ENCODE measurements around the gene ZXDC.

The ZXDC gene

DNA sequence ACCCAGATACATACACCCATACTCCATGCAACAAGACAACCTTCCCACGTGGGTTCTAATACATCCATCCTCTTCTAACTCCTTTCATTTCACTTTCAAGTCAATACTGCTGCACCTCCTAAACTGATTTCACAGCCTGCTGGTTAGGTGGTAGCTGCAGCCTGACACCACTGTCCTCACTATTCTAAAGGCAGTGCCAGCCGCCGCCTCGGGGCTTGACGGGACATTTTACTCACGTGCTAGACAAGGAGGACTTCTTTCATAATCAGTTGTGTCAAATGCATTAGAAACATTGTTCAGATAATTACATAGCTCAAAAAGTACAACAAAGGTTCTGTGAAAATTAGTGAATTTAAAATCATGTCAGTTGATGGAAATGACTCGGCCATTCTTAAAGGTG is 35.6 kb upstream of the ZXDC start:
- no peak for DNase-seq

DNA sequence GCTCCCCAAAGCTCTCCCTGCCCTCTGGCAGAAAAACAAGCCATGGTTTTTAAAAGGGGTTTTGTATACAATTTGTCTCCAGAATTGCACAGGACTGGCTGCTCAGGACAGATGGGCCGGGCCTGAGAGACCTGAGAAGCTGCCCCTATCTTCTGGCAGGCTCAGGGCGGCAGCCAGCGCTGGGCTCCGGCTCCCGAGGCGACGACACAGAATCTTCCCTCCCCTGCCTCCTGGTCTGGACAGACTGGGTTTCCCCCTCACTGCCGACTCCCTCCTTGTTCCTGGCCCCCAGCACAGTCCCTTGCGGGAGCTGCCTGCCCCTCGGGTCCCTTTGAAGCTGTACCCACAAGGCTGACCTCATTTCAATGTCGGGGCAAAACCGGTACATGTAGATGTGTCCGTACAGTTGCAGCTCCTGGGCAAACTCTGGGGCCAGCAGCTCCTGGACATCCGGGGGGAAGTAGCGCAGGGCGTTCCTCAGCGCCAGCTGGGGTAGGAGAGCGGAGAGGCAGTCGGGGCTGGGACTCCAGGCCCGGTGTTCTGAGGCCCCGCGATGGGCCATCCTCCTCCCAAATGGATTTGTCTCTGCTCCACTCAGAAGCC is 34.7 kb upstream of the ZXDC start:
- no peak for DNase-seq

DNA sequence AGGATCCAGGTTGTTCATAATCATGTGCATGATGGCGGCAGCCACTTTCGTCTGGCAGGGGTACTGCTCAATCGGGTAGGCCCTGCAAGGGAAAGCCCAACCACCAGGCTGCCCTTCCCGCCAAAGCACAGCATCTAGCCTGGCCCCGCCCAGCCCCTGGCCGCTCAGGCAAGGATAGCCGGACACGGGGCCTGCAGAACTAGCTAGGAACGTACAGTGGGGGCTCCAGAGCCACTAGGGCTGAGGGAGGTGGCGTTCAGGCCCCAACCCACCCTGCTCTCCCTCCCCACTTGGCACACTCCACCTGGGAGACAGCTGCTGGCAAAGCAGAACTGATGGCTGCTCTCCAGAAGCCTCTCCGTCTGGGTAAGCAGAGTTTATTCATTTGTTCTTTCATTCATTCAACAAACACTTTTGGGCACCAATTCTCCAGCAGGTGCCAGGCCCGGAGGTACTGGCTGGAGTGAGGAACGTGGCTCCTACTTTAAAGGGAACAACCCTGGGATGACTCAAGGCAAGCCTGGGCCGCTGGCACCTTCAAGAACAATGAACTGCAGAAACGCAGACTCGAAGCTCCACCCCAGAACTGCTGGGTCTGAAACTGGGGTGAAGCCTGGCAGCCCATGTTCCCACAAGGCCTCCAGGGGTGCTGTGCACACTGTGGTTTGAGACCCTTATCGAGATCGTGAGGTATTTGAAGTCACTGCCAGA is 34.1 kb upstream of the ZXDC start:
- DNase-seq: no peak

DNA sequence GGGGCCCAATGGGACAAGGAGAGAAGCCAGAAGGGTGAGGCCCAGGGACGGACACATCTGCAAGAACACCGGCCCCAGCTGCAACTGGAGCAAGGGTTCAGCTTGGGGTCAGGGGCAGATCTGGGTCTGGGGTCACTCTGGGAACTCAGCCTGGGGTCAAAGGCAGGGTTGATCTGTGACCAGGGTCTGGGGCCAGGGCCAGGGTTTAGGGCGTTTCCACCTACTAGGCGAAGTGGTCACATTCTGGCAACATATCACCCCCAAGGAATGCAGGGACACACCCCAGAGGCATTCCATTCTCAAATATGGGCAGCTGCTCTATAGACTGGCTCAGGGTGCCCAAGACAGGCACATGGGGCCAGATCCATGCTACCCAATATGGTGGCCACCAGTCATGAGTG is 32.9 kb upstream of the ZXDC start:
- no peak for DNase-seq

DNA sequence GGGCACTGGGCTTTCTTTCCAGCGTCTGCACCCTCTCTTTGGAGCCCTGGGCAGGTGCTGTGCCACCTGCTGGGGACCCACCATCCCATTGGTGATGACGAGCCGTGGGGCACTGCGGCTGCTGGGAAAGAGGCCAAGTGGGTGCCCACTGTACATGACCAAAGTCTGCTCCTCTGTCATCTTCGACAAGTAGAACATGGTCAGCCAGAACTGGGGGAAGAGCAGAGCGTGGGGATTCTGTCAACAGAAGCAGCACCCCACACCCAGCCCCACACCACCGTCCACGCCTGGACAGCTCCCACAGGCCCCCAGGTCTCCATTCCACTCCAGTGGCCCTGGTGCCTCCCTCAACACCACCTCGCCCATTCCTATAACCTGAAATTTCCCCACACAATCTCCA is 32.2 kb upstream of the ZXDC start:
- no peak for DNase-seq

DNA sequence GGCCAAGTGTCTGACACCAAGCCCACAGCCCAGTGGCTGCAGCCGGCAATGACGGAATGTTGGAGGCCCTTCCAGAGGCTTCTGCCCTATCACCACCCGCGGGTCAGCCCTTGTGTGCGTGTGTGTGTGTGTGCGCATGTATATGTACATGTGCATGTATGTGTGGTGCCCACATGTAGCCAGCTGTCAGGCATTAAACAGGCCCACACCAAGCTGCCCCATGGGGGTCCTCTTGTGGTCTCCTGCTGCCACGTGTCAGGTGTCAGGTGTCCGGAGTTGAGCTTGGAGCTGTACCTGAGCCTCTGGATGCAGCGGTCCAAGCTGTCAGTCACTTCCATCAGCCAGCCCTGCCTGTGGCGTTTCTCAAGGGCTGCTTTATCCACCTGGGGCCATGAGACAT is 28.0 kb upstream of the ZXDC start:
- no peak for DNase-seq

DNA sequence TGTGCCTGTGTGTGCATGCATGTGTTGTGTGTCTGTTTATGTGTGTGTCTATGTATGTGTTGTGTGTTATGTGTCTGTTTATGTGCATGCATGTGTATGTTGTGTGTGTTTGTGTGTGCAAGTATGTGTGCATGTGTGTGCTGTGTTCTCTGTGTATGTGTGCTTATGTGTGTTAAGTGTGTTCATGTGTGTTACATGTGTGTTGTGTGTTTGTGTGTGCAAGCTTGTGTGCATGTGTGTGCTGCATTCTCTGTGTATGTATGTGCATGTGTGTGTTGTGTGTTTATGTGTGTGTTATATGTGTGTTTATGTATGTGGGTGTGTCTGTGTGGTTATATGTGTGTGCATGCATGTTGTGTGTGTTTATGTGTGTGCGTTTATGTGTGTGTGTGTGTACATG is 27.0 kb upstream of the ZXDC start:
- no peak for DNase-seq

DNA sequence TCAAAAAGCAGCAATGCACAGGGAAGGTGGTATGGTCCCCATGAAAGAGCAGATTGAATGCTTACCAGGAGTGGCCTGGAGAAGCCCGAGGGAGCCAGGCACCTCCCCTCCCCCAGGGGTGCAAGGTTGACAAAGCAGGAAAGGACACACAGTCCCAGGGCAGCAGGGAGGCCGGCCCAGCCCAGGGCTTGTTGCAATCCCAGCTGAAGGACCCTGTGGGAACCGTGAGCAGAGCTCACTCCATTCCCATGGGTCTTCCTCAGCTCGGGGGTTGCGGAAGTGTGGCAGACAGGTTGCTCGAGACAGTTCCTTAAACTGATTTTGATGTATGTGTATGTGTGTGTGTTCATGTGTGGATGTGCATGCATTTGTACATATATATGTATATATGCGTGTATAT is 26.0 kb upstream of the ZXDC start:
- no peak for DNase-seq

DNA sequence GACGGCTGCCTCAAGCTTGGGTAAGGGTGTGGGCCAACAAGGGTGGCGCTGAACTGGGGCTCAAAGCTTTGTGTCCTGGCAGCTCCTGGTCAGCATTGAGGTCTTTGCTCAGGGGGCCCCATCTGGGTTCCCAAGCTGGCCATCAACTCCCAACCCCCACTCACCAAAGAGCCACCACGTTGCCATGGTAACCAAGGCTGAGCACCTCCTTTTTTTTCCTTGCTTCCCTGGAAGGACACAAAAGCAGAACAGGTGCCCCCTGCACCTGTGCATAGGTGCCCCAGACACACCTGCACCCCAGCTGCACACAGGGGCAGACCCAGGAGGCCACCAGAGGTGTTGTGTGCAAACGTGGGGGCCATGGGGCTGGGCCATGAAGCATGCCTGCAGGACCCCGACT is 25.4 kb upstream of the ZXDC start:
- no peak for DNase-seq

DNA sequence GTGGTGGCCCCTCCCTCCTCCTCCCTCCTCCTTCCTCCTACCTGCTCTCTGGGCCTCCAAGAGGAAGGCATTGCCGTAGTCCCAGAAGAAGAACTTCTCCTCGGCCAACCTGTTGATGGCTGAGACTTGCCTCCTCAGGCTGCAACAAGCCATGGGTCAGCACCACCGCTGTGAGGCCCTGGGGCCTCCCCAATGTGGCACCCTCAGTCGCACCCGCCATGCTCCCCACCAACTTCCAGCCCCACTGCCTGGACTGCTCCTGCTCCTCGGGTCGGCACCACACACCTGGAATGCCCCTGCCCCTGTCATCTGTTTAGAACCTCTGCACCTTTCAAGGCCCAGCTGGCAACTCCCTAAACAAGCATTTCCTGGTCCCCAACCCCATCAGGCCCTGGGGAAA is 24.3 kb upstream of the ZXDC start:
- no peak for DNase-seq

DNA sequence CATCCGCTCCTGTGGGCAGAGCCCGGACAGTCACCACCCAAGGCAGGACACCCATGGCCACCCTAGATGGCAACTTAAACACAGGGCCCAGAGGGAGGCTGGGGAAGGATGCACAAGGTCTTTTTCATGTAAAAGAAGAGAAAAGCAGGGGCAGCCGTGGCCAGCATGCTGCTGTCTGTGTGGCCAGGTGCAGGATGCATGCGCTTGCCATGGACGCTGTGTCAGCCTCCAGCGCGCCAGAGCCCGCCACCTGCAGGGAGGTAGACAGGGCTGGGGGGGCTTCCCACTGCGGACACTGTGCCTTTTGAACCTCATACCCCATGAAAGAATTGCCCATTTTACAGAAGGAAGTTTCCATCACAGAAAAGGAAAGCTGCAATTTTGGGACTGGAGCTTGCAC is 23.7 kb upstream of the ZXDC start:
- DNase-seq: no peak

DNA sequence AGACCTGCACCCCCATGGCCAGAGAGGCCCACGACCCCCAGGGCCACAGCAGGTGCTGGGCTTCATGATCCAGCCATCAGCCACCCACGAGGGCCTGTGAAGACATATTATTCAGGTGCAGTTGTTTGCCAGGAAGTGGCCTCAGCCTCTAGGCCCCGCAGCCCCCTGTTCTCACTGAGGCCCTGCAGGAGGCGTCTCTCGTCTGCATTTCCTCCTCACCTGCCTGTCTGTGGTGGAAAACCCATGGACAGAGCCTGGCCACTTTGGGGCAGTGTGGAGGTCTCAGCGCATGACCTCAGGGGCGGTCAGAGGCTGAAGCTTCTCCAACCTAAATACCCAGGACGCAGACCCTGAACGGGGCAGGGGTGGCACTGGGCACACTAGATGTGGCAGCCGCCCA is 23.2 kb upstream of the ZXDC start:
- no peak for DNase-seq

DNA sequence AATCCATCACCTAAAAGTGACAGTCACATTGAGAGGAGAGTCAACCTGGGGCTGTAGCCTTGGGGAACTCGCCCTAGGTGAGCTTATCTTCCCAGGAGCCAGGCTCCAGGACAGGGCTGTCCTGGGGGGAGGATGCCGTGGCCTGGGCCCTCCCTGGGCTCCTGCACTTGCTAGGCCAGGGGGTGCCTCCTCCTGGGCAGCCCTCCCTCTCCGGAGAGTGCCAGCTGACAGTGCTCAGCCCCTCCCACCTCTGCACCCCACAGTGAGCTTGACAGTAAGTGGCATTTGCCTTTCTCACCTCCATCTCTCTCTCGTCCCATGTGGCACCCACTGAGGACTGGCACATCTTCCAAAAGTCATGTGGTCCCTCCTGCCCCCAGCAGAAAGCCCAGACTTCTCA is 22.8 kb upstream of the ZXDC start:
- no peak for DNase-seq

DNA sequence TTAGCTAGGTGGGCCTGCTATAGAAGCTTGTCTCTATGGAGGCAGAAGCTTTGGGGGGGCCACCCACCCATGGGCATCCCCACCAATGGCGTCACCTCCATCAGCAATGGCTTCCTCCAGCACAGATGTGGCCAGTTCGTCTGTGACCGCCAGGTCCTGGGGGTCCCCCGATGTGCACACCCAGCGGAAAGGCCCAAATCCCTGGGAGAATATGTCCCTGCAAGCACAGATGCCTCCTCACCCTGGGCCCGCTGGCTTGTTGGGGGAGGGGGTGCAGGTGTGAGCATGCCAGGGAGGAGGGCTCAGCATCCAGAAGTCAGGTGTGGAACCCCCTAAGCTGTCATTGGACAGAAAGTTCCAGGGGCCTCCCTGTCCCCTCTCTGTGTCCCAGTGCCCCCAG is 22.3 kb upstream of the ZXDC start:
- DNase-seq: no peak

DNA sequence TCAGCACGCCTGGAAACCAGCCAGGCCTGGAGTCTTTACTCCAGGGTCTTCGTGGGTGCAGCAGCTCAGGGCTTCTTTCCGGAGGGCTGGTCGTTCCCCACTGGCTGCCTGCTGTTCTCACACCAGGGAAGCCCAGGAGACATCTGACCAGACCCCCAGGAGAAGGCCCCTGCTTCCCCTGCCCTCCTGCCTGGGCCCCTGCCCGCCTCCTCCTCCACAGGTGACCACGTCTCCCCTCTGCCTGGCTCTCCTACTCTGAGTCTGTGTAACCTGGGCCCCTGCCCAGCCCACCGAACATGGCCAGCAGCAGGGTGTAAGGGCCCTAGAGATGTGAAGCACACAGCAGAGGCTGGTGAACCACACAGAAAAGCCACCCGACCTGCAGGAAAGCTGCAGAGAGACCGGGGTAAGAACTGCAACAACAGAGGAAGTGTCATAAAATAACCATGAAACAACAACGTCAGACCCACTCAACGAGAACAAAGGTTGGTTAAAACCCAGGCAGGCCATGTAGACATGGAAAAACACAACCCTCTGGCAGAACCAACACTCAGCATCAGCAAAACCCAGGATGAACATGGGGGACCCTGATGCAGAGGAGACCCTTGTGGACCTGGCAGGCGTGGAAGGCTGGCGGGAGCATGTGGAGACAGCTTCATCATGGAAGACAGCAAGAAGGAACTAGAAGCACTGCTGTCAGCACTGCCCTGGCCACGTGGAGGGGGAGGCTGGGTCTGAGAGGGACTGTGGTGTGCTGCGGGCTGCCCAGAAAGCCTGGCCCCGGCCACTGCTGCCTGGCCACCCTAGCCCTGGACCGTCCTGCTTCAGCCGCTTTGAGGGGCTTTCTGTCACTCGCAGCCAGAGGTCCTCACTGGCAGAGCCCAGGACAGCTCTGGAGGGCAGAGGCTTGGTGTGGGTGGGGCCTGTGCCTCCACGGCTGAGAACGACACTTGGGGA is 21.5 kb upstream of the ZXDC start:
- no peak for DNase-seq

DNA sequence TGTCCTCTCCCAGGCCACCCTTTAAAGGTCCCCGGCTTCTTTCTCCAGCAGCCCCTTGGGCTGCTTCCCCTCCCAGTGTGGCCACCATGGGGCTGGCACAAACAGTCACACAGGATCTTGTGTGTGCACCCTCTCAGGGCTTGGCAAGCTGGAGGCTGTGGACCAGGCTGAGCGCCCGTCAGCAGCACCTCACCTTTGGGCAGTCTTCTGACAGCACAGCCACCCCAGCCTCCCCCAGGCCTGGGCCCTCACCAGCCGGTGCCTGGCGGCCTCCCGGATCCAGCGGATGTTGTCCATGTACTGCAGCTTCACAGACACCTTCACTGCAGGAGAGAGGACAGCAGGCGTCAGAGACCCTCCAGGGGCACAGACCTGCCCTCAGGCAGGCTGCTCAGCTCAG is 20.1 kb upstream of the ZXDC start:
- DNase-seq: no peak

DNA sequence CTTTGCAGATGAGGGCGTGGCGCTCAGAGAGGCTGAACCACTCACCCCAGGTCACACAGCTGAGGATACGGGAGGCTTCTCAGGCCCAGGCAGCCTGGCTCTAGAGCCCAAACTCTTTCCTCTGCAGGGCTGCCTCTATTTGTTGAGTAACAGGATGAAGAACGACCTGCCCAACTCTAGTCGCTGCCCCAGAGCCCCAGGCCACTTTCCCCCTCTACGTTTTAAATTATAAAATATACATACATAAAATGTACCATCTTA is 19.2 kb upstream of the ZXDC start:
- no peak for DNase-seq

DNA sequence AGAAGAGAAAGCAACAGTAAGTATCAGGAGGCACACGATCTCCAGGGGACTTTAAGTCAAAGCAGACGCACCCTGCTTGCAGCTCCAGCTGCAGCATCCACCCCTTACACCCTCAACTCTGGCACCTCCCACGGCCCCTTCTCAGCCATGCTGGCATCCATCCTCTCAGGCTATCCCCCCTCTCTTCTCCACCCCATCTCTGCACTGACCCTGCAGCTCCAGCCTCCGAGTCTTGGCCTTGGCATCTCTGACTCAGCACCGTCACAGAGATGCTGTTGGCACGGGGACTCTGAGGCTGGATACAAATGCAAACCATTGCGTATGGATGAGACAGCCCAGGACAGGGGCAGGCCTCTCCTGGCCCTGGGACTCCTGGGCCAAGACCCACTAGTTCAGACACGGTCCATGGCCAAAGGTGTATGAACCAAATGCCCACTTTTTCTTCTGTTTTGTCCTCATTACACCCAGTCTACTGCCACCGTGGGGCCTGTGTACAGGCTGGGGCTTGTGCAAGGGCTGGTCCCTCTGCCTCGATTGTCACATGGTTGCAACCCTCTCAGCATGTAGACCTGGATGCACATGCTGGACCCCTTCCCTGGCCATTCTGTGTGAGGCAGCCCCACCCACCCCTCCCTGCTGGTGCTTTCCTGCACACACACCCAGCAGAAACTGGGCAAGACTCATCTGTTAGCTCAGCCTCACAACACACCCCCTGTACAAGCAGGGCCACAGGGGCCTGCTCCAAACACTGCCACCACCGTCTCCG is 18.7 kb upstream of the ZXDC start:
- DNase-seq: no peak

DNA sequence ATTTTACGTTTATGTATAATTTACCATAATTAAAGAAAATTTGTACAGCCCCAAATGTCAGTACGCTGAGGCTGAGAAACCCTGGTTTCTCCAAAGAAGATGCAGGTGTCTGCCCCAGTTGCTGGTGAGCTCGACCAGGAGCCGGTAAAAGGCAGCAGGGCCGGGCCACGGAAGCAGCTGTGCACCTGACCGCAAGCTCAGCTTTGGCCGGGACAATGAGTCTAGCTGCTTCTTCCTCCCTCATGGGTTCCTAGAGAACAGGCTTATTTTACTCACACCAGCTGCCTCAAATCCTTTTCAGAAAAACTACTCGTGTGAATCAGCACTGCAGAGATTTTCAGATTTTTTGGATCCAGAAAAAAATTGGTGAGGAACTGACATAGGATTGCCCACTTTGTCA is 18.0 kb upstream of the ZXDC start:
- no peak for DNase-seq

DNA sequence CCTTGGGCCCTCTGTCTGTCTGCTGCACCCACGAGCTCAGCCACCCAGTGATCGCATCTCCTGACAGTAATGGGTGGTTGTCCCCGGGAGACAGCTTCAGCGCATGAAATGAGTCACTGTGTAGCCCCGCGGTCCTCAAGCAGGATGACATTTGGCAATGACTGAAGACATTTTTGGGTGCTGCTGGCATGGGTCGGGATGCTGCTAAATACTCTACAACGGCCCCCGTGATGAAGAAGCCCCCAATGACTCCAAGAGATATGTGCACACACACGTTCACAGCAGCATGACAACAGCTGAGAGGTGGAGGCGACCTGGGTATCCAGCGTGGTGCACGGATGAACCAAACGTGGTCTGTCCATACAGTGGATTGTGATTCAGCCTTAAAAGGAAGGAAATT is 17.4 kb upstream of the ZXDC start:
- DNase-seq: no peak

DNA sequence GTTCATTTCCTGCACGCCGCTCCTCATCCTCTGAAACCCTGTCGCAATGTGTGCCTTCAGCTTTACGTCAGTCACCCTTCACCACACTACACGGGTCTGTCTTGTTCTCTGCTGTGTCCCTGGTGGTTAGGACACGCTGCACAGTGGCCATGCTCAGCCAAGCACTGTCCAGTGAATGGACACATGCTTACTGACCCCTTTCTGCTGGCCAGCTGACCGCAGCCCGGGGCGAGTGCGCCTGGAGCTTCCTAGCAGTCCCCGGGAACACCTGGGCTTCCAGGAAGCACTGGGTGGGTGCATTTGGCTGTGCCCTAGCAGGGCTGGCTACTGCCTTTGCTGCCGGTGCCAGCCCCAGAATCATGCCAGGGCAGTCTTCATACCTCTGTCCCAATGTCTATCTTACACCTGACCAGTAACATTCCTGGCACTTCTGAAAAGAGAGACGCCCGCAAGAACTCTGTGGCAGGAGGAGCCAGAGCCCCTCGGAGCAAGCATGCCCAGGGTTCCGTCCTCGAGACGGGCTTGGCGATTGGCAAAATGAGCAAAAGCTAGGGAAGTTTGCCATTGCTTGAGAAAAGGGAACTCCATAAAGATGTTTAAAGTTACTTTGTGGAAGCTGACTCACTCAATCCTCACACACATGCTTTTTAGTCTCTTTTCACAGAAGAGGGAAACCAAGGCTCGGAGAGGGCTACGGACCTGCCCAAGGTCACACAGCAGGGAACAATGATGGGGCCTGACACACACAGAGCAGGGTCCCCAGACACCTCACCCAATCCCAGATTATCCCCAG is 15.7 kb upstream of the ZXDC start:
- no peak for DNase-seq

DNA sequence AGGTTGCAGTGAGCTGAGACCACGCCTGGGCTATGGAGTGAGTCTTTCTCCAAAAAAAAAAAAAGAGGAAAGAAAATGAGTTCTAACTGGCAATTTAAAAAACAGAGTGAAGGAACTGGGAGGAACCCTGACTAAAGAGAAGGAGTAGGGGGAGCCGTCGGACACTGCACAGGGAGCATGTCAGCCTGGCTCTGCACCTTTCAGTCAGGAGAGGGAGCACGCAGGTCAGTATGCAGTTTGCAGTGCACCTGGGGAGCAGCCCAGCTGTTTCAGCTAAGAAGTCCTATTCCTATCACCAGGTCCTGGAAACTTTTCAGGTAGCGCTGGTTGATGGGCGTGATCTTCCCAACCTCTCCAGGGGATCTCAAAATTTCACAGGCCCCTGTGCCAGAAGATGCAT is 14.9 kb upstream of the ZXDC start:
- DNase-seq: no peak

Measured in CD4-positive, alpha-beta T cell treated with Interleukin-12 subunit alpha and Interleukin-12 subunit beta, for 1 hour (primary cell).